ENCODE results near the gene NOTCH1.
"Not testable (repeated sequence)": the region's sequence is repeated elsewhere in the genome, so short reads cannot be mapped to it uniquely, and the experiment has no call there.

The NOTCH1 gene

GRCh38 chr9:136584401-136584932 lies 38.6 kb upstream of the NOTCH1 start:
- DNase-seq, result no peak
- WGBS (ENCODE audit: insufficient coverage), result 84% methylated on average over 19 of the region's 23 CpGs
- no peak overlapping the region for H3K4me3 ChIP-seq (ENCODE audit: control insufficient read depth in 1 of 7, extremely low read depth in 1 of 7, insufficient read depth in 4 of 7, low read depth in 2 of 7, low read length in 6 of 7)
- ChIA-PET CTCF (interaction anchor here (0.9 kb wide), 1 partner anchor 11 kb away, joined by 3 read pairs; no protein-coding TSS in a partner anchor), POLR2A (no interaction called here)
- H3K27ac ChIP-seq (ENCODE audit: insufficient read depth in 1 of 2, low read depth in 1 of 2, low read length in 2 of 2, poor library complexity in 1 of 2, severe bottlenecking in 2 of 2), result no peak overlapping the region
- no peaks in the 10 kb centered on the region for H3K9me3 ChIP-seq (ENCODE audit: control extremely low read depth in 1 of 5, control insufficient read depth in 4 of 5, insufficient read depth in 2 of 5, low read depth in 1 of 5, low read length in 4 of 5)
- H3K36me3 ChIP-seq (ENCODE audit: control insufficient read depth in 4 of 4, insufficient read depth in 4 of 4, low read length in 3 of 4), result no peaks in the 10 kb centered on the region
- H3K27me3 ChIP-seq (replicated peaks in 2 of 5; ENCODE audit: control insufficient read depth in 4 of 5, insufficient read depth in 5 of 5, low read length in 4 of 5), result no peaks in the 10 kb centered on the region
- peaks cover 0 to 56% (median 40%) of the 10 kb centered on the region in 4 experiments for H3K4me1 ChIP-seq (ENCODE audit: control extremely low read depth in 1 of 4, control insufficient read depth in 4 of 4, insufficient read depth in 4 of 4, low read length in 3 of 4)

GRCh38 chr9:136582977-136583735 lies 37.3 kb upstream of the NOTCH1 start:
- Histone ChIP-seq H3K36me3 (ENCODE audit: control insufficient read depth in 4 of 4, insufficient read depth in 4 of 4, low read length in 3 of 4) (no peaks in the 10 kb centered on the region), H3K27me3 (replicated peaks in 2 of 5; ENCODE audit: control insufficient read depth in 4 of 5, insufficient read depth in 5 of 5, low read length in 4 of 5) (no peaks in the 10 kb centered on the region), H3K4me1 (ENCODE audit: control extremely low read depth in 1 of 4, control insufficient read depth in 4 of 4, insufficient read depth in 4 of 4, low read length in 3 of 4) (peaks cover 0 to 56% (median 40%) of the 10 kb centered on the region in 4 experiments), H3K9me3 (ENCODE audit: control extremely low read depth in 1 of 5, control insufficient read depth in 4 of 5, insufficient read depth in 2 of 5, low read depth in 1 of 5, low read length in 4 of 5) (no peaks in the 10 kb centered on the region), H3K4me3 (ENCODE audit: control insufficient read depth in 1 of 7, extremely low read depth in 1 of 7, insufficient read depth in 4 of 7, low read depth in 2 of 7, low read length in 6 of 7) (no peak overlapping the region), H3K27ac (ENCODE audit: insufficient read depth in 1 of 2, low read depth in 1 of 2, low read length in 2 of 2, poor library complexity in 1 of 2, severe bottlenecking in 2 of 2) (no peak overlapping the region)
- ChIA-PET POLR2A (no interaction called here), CTCF (no interaction called here)
- no peak for DNase-seq
- WGBS (ENCODE audit: insufficient coverage), result 95% methylated on average over 10 of the region's 11 CpGs

GRCh38 chr9:136581614-136582447 lies 36.0 kb upstream of the NOTCH1 start:
- peak in 1 of 3 donors; percentile 53 for DNase-seq
- no peaks in the 10 kb centered on the region for H3K27me3 ChIP-seq (replicated peaks in 2 of 5; ENCODE audit: control insufficient read depth in 4 of 5, insufficient read depth in 5 of 5, low read length in 4 of 5)
- no peak overlapping the region for H3K4me3 ChIP-seq (ENCODE audit: control insufficient read depth in 1 of 7, extremely low read depth in 1 of 7, insufficient read depth in 4 of 7, low read depth in 2 of 7, low read length in 6 of 7)
- CTCF ChIA-PET, result no interaction called here
- no peaks in the 10 kb centered on the region for H3K36me3 ChIP-seq (ENCODE audit: control insufficient read depth in 4 of 4, insufficient read depth in 4 of 4, low read length in 3 of 4)
- H3K9me3 ChIP-seq (ENCODE audit: control extremely low read depth in 1 of 5, control insufficient read depth in 4 of 5, insufficient read depth in 2 of 5, low read depth in 1 of 5, low read length in 4 of 5), result no peaks in the 10 kb centered on the region
- 97% methylated on average over 12 of the region's 12 CpGs for WGBS (ENCODE audit: insufficient coverage)
- peaks cover 0 to 44% (median 27%) of the 10 kb centered on the region in 4 experiments for H3K4me1 ChIP-seq (ENCODE audit: control extremely low read depth in 1 of 4, control insufficient read depth in 4 of 4, insufficient read depth in 4 of 4, low read length in 3 of 4)
- no peak overlapping the region for H3K27ac ChIP-seq (ENCODE audit: insufficient read depth in 1 of 2, low read depth in 1 of 2, low read length in 2 of 2, poor library complexity in 1 of 2, severe bottlenecking in 2 of 2)
- POLR2A ChIA-PET, result no interaction called here

- H3K27ac ChIP-seq (ENCODE audit: insufficient read depth in 1 of 2, low read depth in 1 of 2, low read length in 2 of 2, poor library complexity in 1 of 2, severe bottlenecking in 2 of 2); H3K4me3 ChIP-seq (ENCODE audit: control insufficient read depth in 1 of 7, extremely low read depth in 1 of 7, insufficient read depth in 4 of 7, low read depth in 2 of 7, low read length in 6 of 7); H3K9me3 ChIP-seq (ENCODE audit: control extremely low read depth in 1 of 5, control insufficient read depth in 4 of 5, insufficient read depth in 2 of 5, low read depth in 1 of 5, low read length in 4 of 5); POLR2A ChIA-PET; H3K27me3 ChIP-seq (replicated peaks in 2 of 5; ENCODE audit: control insufficient read depth in 4 of 5, insufficient read depth in 5 of 5, low read length in 4 of 5); H3K36me3 ChIP-seq (ENCODE audit: control insufficient read depth in 4 of 4, insufficient read depth in 4 of 4, low read length in 3 of 4): not testable (repeated sequence)
- WGBS (ENCODE audit: insufficient coverage), result 99% methylated on average over 4 of the region's 9 CpGs
- H3K4me1 ChIP-seq (ENCODE audit: control extremely low read depth in 1 of 4, control insufficient read depth in 4 of 4, insufficient read depth in 4 of 4, low read length in 3 of 4), result peaks cover 0 to 33% (median 19%) of the 10 kb centered on the region in 4 experiments
- CTCF ChIA-PET, result interaction anchor here (2.4 kb wide), 1 partner anchor 16 kb away, joined by 12 read pairs; no protein-coding TSS in a partner anchor
- peak in 2 of 3 donors; percentile 51 to 72 for DNase-seq
Measured at GRCh38 chr9:136579650-136580219, 33.9 kb upstream of the NOTCH1 start.

- Histone ChIP-seq H3K9me3 (ENCODE audit: control extremely low read depth in 1 of 5, control insufficient read depth in 4 of 5, insufficient read depth in 2 of 5, low read depth in 1 of 5, low read length in 4 of 5) (no peaks in the 10 kb centered on the region), H3K4me1 (ENCODE audit: control extremely low read depth in 1 of 4, control insufficient read depth in 4 of 4, insufficient read depth in 4 of 4, low read length in 3 of 4) (peaks cover 0 to 26% (median 16%) of the 10 kb centered on the region in 4 experiments), H3K36me3 (ENCODE audit: control insufficient read depth in 4 of 4, insufficient read depth in 4 of 4, low read length in 3 of 4) (no peaks in the 10 kb centered on the region), H3K27ac (ENCODE audit: insufficient read depth in 1 of 2, low read depth in 1 of 2, low read length in 2 of 2, poor library complexity in 1 of 2, severe bottlenecking in 2 of 2) (no peak overlapping the region), H3K27me3 (replicated peaks in 2 of 5; ENCODE audit: control insufficient read depth in 4 of 5, insufficient read depth in 5 of 5, low read length in 4 of 5) (no peaks in the 10 kb centered on the region), H3K4me3 (ENCODE audit: control insufficient read depth in 1 of 7, extremely low read depth in 1 of 7, insufficient read depth in 4 of 7, low read depth in 2 of 7, low read length in 6 of 7) (no peak overlapping the region)
- DNase-seq, result peak in 2 of 3 donors; percentile 38 to 54
- POLR2A ChIA-PET, result no interaction called here
- CTCF ChIA-PET, result interaction anchor here (1.0 to 2.4 kb wide), 2 partner anchors 15 to 41 kb away, joined by 5 to 12 read pairs; no protein-coding TSS in a partner anchor
- WGBS (ENCODE audit: insufficient coverage), result 36% methylated on average over 12 of the region's 15 CpGs
Measured at GRCh38 chr9:136578915-136579649, 33.2 kb upstream of the NOTCH1 start.

GRCh38 chr9:136578626-136578914 lies 32.7 kb upstream of the NOTCH1 start:
- Histone ChIP-seq H3K27ac (ENCODE audit: insufficient read depth in 1 of 2, low read depth in 1 of 2, low read length in 2 of 2, poor library complexity in 1 of 2, severe bottlenecking in 2 of 2) (no peak overlapping the region), H3K9me3 (ENCODE audit: control extremely low read depth in 1 of 5, control insufficient read depth in 4 of 5, insufficient read depth in 2 of 5, low read depth in 1 of 5, low read length in 4 of 5) (no peaks in the 10 kb centered on the region), H3K36me3 (ENCODE audit: control insufficient read depth in 4 of 4, insufficient read depth in 4 of 4, low read length in 3 of 4) (no peaks in the 10 kb centered on the region), H3K27me3 (replicated peaks in 2 of 5; ENCODE audit: control insufficient read depth in 4 of 5, insufficient read depth in 5 of 5, low read length in 4 of 5) (no peaks in the 10 kb centered on the region), H3K4me1 (ENCODE audit: control extremely low read depth in 1 of 4, control insufficient read depth in 4 of 4, insufficient read depth in 4 of 4, low read length in 3 of 4) (peaks cover 0 to 24% (median 16%) of the 10 kb centered on the region in 4 experiments), H3K4me3 (ENCODE audit: control insufficient read depth in 1 of 7, extremely low read depth in 1 of 7, insufficient read depth in 4 of 7, low read depth in 2 of 7, low read length in 6 of 7) (no peak overlapping the region)
- POLR2A ChIA-PET, result no interaction called here
- 9% methylated on average over 4 of the region's 7 CpGs for WGBS (ENCODE audit: insufficient coverage)
- CTCF ChIA-PET, result interaction anchor here (1.0 to 2.4 kb wide), 2 partner anchors 15 to 41 kb away, joined by 5 to 12 read pairs; no protein-coding TSS in a partner anchor
- DNase-seq, result no peak

Measured in common myeloid progenitor, CD34-positive (primary cell).